NCI-H1417 (cell line): ENCODE results near the gene PPP1R9B.
A peak's percentile ranks its signal among the peaks of the same experiment; 100 is the strongest.

Experiments used
- DNase-seq, 3 experiments: peaks; one replicate each; lab custom pipeline; 2025; lab: John Stamatoyannopoulos, UW

Gene PPP1R9B

GRCh38 chr17:50150354-50151040 lies at the start of gene PPP1R9B:
Gene PPP1R9B (minus strand): TSS chr17:50150677. CDS start chr17:50150513, 164 bp downstream.
- DNase-seq = no peak

GRCh38 chr17:50199803-50200456 lies 49.5 kb upstream of the PPP1R9B start:
- DNase-seq = peak; percentile 66 to 82 (median 67)

GRCh38 chr17:50199211-50199802 lies 48.8 kb upstream of the PPP1R9B start:
- DNase-seq = no peak

- peak; percentile 4 to 54 (median 7) for DNase-seq
Measured at GRCh38 chr17:50198026-50198669, 47.7 kb upstream of the PPP1R9B start.

GRCh38 chr17:50196826-50197225 lies 46.3 kb upstream of the PPP1R9B start:
- DNase-seq = no peak

GRCh38 chr17:50196036-50196435 lies 45.6 kb upstream of the PPP1R9B start:
- DNase-seq = no peak

GRCh38 chr17:50194934-50195865 lies 44.7 kb upstream of the PPP1R9B start:
- no peak for DNase-seq

GRCh38 chr17:50194140-50194933 lies 43.9 kb upstream of the PPP1R9B start:
- no peak for DNase-seq

GRCh38 chr17:50192618-50193291 lies 42.3 kb upstream of the PPP1R9B start:
- DNase-seq = no peak

- no peak for DNase-seq
Measured at GRCh38 chr17:50192144-50192617, 41.7 kb upstream of the PPP1R9B start.

- no peak for DNase-seq
Measured at GRCh38 chr17:50191359-50192143, 41.1 kb upstream of the PPP1R9B start.

- no peak for DNase-seq
Measured at GRCh38 chr17:50190603-50191358, 40.3 kb upstream of the PPP1R9B start.

- no peak for DNase-seq
Measured at GRCh38 chr17:50190293-50190602, 39.8 kb upstream of the PPP1R9B start.

GRCh38 chr17:50189550-50190292 lies 39.2 kb upstream of the PPP1R9B start:
- DNase-seq = no peak

GRCh38 chr17:50188921-50189549 lies 38.6 kb upstream of the PPP1R9B start:
- DNase-seq = no peak

GRCh38 chr17:50188531-50188920 lies 38.0 kb upstream of the PPP1R9B start:
- DNase-seq = no peak

GRCh38 chr17:50187751-50188530 lies 37.5 kb upstream of the PPP1R9B start:
- no peak for DNase-seq
